IMR-90 (cell line): Measurements from ENCODE around the gene ERC2.

Experiments used
- BHLHE40 ChIP-seq: fragments of 150-350 bp; IDR thresholded peaks from 2 replicates; pipeline ENCODE4 v1.6.1; 2016; ENCODE audit warnings: mild to moderate bottlenecking, low read depth, low read length
- MAFK ChIP-seq: IDR thresholded peaks from 2 replicates; pipeline ENCODE4 v1.6.1; 2012; ENCODE audit warnings: low read depth, low read length, improper control_type of control experiment
- POLR2A ChIP-seq: IDR thresholded peaks from 2 replicates; pipeline ENCODE4 v1.6.1; 2012; ENCODE audit warnings: mild to moderate bottlenecking, low read depth, low read length
- RCOR1 ChIP-seq: IDR thresholded peaks from 2 replicates; pipeline ENCODE4 v1.6.1; 2012; ENCODE audit warnings: mild to moderate bottlenecking, low read length, improper control_type of control experiment; ENCODE audit not compliant: insufficient replicate concordance
- SMC3 ChIP-seq: fragments of 150-350 bp; IDR thresholded peaks from 2 replicates; pipeline ENCODE4 v1.6.1; 2016; ENCODE audit warnings: low read depth, mild to moderate bottlenecking, antibody characterized with exemption, low read length, moderate library complexity
- TF ChIP-seq, protein P1 (sequence below): conservative IDR thresholded peaks from 2 replicates; pipeline ENCODE4 v1.5.1; 2012; ENCODE audit warnings: mild to moderate bottlenecking, low read depth, low read length, improper control_type of control experiment
- TF ChIP-seq, protein P2 (sequence below): fragments of 150-350 bp; IDR thresholded peaks from 2 replicates; pipeline ENCODE4 v1.6.1; 2017; ENCODE audit warnings: mild to moderate bottlenecking, antibody characterized with exemption, low read length, low read depth

DNA sequence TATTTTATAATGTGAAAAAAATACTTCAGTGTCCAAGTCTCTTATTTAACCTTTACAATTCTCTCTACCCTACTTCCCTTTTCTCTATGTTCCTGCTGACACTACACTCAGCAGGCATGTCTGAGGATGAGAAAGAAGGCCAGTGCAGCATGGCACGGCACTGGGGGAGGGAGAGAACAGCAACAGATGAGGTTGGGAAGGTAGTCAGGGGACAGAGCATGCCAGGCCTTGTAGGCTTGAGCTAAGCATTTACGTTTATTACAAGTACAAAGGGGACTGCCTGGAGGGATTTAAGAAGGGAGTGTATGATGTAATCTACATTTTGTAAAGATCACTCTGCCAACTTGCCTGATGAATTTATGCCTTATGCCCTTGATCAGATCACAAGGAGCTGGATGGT, 863.9 kb downstream of the ERC2 start:
- TF ChIP-seq, protein P1, sequence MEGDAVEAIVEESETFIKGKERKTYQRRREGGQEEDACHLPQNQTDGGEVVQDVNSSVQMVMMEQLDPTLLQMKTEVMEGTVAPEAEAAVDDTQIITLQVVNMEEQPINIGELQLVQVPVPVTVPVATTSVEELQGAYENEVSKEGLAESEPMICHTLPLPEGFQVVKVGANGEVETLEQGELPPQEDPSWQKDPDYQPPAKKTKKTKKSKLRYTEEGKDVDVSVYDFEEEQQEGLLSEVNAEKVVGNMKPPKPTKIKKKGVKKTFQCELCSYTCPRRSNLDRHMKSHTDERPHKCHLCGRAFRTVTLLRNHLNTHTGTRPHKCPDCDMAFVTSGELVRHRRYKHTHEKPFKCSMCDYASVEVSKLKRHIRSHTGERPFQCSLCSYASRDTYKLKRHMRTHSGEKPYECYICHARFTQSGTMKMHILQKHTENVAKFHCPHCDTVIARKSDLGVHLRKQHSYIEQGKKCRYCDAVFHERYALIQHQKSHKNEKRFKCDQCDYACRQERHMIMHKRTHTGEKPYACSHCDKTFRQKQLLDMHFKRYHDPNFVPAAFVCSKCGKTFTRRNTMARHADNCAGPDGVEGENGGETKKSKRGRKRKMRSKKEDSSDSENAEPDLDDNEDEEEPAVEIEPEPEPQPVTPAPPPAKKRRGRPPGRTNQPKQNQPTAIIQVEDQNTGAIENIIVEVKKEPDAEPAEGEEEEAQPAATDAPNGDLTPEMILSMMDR = no peak
- TF ChIP-seq POLR2A = no peak
- TF ChIP-seq, protein P2, sequence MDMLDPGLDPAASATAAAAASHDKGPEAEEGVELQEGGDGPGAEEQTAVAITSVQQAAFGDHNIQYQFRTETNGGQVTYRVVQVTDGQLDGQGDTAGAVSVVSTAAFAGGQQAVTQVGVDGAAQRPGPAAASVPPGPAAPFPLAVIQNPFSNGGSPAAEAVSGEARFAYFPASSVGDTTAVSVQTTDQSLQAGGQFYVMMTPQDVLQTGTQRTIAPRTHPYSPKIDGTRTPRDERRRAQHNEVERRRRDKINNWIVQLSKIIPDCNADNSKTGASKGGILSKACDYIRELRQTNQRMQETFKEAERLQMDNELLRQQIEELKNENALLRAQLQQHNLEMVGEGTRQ = no peak
- TF ChIP-seq BHLHE40 = no peak
- no peak for TF ChIP-seq SMC3
- TF ChIP-seq MAFK = no peak
- no peak for TF ChIP-seq RCOR1
